ENCODE results near the gene PSMD13.
A peak's percentile ranks its signal among the peaks of the same experiment; 100 is the strongest.
"Not testable (repeated sequence)": the region's sequence is repeated elsewhere in the genome, so short reads cannot be mapped to it uniquely, and the experiment has no call there.

Gene PSMD13

GRCh38 chr11:250274-250673 is 13.5 kb downstream of the PSMD13 start:
- no peak for DNase-seq (ENCODE audit: low spot score)

GRCh38 chr11:250740-251299 is 14.0 kb downstream of the PSMD13 start:
- DNase-seq (ENCODE audit: low spot score): peak; percentile 31

GRCh38 chr11:251550-251949 is 14.8 kb downstream of the PSMD13 start:
- no peak for DNase-seq (ENCODE audit: low spot score)

GRCh38 chr11:252666-253065 is 15.9 kb downstream of the PSMD13 start:
- DNase-seq (ENCODE audit: low spot score): no peak

DNA sequence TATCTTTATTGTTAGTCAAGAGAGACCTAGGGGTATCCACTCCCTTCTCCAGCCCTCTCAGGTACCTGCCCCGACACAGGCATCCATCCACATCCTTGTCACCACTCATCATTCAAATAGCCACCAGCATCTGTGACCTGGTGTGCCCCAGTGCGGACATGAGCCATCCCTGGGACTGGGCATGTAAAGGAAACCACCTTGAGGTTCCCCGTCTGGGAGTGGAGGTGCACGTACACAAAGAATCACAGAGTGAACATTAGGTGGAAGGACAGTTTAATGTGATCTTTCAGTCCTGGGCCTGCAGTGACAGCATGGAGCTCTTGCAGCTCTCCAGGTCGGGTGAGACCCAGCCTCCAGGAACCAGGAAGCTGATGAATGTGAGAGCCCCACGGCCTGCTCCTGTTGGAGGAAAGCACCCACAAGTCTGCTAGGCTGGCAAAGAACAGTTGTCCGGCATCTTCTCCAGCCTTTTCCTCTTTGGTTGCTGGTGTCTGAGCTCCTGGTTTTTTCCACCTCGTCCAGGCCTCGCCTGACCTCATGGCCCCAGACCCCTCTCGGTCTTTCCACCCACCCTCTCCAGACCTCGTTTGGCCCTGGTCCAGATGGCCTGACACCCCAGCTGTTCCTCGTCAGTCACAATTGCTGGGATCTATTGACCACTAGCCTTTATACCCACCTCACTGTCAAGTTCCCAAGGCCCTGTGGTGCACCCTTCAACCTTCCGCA is 16.5 kb downstream of the PSMD13 start:
- no peak for DNase-seq (ENCODE audit: low spot score)

- DNase-seq (ENCODE audit: low spot score): no peak
Observed at GRCh38 chr11:253886-254270, 17.1 kb downstream of the PSMD13 start.

GRCh38 chr11:255176-255575 is 18.4 kb downstream of the PSMD13 start:
- no peak for DNase-seq (ENCODE audit: low spot score)

DNA sequence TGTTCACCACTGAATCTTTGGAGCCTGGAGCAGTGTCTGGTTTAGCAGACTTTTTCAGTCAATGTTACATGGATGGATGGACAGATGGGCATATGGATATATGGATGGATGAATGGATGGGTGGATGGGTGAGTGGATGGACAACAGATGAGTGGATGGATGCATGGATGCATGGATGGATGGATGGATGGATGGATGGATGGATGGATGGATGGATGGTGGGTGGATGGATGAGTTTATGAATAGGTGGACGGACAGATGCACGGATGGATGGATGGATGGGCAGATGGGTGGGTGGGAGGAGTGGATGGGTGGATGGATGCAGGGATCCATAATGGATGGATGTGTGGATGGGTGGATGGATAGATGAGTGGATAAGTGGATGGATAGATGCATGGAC is 19.0 kb downstream of the PSMD13 start:
- DNase-seq (ENCODE audit: low spot score): no peak

GRCh38 chr11:256952-257737 is 20.4 kb downstream of the PSMD13 start:
- DNase-seq (ENCODE audit: low spot score): no peak

DNA sequence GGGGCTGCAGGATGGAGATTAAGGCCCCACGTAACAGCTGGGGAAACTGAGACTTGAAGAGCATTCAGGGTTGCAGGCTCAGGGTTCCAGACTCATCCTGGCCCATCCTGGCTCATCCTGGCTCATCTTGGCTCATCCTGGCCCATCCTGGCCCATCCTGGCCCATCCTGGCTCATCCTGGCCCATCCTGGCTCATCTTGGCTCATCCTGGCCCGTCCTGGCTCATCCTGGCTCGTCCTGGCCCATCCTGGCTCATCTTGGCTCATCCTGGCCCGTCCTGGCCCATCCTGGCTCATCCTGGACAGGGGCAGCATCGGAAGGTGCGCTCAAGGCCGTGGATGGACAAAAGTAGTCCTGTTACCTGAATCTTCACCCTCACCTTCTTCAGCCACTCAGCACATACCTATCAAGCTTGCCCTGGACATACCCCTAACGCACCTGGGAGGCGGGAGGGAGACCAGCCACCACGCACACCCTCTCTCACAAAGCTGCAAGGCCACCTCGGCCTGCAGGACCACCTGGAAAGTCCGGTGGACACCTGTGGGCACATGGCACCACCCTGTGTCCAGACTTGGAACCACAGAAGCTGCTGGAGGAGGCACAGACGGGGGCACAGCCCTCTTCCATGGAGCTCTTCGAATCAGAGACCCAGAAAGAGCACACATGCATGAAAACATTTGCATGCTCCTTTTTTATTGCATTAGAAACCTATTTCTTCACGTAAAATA is 21.2 kb downstream of the PSMD13 start:
- DNase-seq (ENCODE audit: low spot score): no peak

DNA sequence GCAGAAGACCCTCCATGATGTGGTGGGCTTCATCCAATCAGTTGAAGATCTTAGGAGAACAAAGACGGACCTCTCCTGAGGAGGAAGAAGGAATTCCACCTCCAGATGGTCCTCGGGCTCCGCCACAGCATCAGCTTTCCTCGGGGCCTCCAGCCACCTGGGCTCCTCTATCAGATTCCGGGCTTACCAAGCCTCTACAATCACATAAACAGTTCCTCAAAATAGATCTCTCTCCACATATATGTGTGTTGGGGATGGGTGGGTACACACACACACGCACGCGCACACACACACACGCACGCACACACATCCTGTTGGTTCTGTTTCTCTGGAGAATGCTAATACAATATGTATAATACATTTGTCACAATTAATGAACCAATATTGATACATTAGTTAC is 22.6 kb downstream of the PSMD13 start:
- no peak for DNase-seq (ENCODE audit: low spot score)

DNA sequence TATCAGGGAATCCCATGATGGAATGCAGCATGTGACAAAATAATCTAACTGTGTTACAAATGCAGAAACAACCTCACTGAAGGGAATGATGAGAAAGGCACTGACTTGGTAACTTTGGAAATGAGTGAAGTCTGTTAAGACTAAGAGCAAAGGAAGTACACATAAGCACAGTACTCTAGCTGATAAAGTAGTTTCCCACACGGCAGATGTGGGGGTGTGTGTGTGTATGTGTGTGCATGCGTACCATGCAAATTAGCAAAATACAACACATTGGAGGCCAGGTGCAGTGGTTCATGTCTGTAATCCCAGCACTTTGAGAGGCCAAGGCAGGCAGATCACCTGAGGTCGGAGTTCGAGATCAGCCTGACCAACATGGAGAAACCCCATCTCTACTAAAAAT is 24.8 kb downstream of the PSMD13 start:
- no peak for DNase-seq (ENCODE audit: low spot score)

GRCh38 chr11:266676-267439 is 30.1 kb downstream of the PSMD13 start:
- no peak for DNase-seq (ENCODE audit: low spot score)

- DNase-seq (ENCODE audit: low spot score): peak; percentile 47
Observed at GRCh38 chr11:267491-267994, 30.8 kb downstream of the PSMD13 start.

GRCh38 chr11:268716-269145 is 32.0 kb downstream of the PSMD13 start:
- DNase-seq (ENCODE audit: low spot score): not testable (repeated sequence)

DNA sequence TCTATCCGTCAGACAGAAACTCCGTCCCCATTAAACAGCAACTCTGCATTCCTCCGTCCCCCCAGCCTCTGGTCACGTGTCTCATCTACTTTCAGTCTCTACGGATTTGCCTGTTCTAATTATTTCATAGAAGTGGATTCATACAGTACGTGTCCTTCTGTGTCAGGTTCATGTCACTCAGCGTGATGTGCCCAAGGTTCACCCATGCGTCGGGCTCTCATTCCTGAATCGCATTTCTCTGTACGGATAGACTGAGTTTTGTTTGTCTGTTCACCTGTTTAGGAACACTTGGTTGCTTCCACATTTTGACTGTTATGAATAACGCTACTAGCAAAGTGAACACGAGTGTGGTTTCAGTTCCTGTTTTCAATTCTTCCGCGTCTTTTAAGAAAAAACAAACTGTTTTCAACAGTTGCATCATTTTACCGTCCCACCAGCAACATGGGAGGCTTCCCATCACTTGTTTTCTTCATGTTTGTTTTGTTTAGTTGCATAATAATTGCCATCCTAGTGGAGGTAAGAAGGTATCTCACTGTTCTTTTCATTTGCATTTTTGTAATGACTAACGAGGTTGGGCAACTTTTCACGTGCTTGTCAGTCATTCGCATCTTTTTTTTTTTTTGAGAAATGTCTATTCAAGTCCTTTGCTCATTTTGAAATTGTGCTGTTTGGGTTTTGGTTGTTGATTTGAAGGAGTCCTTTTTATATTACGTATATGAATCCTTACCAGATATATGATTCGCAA is 32.5 kb downstream of the PSMD13 start:
- peak; percentile 68 for DNase-seq (ENCODE audit: low spot score)

DNA sequence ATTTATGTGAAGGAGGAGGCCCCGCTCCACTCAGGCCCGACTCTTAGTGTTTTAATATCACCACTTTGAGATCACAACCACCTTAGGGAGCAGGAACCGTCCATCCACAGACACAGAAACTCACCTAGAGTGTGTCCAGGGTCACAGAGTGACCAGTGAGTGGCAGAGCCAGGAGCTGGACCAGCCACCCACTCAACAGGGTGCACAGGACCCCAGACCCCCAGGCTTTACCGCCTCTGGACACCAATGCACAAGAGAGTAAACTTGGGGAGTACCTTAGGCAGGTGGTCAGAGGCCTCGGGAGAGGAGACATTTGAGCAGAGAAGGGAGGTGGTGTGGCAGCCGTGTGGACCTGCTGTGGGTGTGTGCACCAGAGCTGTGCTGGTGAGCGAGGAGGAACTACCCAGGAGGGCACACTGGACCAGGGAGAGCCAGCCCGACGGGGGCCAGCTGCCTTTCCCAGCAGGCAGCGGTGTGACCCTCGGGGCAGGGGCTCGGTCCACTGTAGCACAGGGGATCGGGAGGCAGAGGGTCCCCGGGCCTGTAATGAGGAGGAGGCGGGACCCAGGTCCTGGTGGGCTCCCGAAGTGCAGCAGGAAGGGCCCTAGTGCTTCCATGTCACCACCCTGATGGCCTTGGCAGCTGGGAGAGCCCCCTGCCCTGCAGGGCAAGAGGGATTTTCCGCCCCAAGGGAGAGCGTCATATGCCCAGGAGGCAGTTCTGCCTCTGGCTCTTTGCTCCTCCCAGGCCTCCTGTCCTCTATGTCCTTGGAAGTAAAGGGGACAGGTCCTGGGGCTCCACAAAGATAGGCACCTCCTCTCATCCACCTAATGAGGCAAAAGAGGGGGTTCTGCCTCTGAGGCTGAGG is 33.9 kb downstream of the PSMD13 start:
- DNase-seq (ENCODE audit: low spot score): no peak

DNA sequence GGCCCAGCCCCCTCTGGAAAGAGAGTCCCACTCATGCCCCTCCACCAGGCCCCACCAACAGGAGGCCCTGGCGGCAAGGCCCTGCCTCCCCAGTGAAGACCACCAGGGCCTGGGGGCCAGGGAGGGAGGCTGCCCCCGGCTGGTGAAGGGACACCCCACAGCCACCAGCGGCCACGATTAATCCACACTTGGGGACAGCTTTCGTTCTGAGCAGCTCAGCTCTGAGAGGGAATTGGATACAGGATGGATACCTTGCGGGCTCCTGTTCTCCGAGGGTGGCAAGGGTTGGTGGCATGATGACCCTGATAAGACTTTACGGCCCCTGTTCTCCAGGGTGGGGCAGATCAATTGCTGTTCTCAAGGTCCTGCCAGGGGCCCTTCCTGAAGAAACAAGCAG is 34.5 kb downstream of the PSMD13 start:
- DNase-seq (ENCODE audit: low spot score): no peak

DNA sequence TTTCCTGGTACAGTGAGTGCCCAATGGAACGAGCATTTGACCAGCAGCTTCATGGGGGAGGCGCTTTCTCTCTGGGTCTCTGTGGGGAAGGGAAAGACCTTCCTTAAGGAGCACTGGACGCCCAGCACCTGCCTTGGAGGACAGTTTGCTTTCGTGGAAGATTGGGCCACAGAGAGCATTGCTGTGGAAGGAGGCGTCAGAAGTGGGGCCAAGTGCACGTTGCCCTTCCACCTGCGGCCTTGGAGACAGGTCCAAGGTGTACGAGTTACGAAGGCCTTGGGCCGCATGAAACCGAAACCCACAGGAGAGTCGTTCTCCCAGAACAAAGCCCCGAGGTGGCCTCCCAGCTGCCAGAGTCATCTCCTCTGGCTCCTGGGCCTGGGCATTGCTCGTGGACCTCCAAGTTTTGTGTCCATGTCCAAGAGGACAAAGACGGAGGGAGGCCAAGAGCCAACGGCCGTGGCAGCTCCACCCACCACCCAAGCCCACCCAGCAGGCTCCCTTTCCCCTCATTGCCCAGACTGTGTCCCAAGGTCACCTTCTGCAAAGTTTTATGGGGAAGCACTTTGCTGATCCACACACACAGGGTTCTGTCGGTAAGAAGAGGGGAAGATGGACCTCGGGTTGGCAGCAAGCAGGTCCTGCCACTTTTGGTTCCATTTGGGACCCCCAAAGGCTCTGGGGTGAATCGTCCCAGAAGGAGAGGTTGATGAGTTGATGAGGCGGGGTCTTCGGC is 35.6 kb downstream of the PSMD13 start:
- no peak for DNase-seq (ENCODE audit: low spot score)

Measured in germinal center (tissue), 1 donor.